CD4-positive, alpha-beta memory T cell (primary cell): ENCODE measurements around the gene CIB4. TPM values are rescaled to one million over a fixed set of nuclear protein-coding genes. Genes with fewer than 3 reads are reported as not detected.
A peak's percentile ranks its signal among the peaks of the same experiment; 100 is the strongest.

Experiments used
- CTCF ChIA-PET: fragments of 350-600 bp; sonication (Branson Sonifier 250); formaldehyde crosslinking; loops from one replicate; lab custom pipeline; 2021; ENCODE audit warnings: inconsistent platforms; ENCODE audit not compliant: partially characterized antibody; lab: Charles Lee
- POLR2A ChIA-PET: fragments of 350-600 bp; sonication (Branson Sonifier 250); formaldehyde crosslinking; loops from one replicate; lab custom pipeline; 2021; ENCODE audit not compliant: partially characterized antibody; lab: Charles Lee
- DNase-seq, 5 donors: peaks; one replicate each; pipeline versions ENCODE4 v3.0.0 to v3.0.0-alpha.2; 2020 to 2022; ENCODE audit warnings: mixed read lengths in 1 of 5
- H3K27ac ChIP-seq: one replicate; pipeline ENCODE4 v1.7.0; 2013; ENCODE audit warnings: low read depth, low read length
- H3K27me3 ChIP-seq: 2 replicates; pipeline ENCODE4 v1.7.0; 2013; ENCODE audit warnings: mild to moderate bottlenecking, low read length, moderate library complexity; ENCODE audit not compliant: insufficient read depth
- H3K36me3 ChIP-seq: 2 replicates; pipeline ENCODE4 v1.7.0; 2013; ENCODE audit warnings: mild to moderate bottlenecking, low read length, moderate library complexity; ENCODE audit not compliant: insufficient read depth
- H3K4me1 ChIP-seq: 2 replicates; pipeline ENCODE4 v1.7.0; 2013; ENCODE audit warnings: mild to moderate bottlenecking, low read length, moderate library complexity; ENCODE audit not compliant: insufficient read depth
- H3K4me3 ChIP-seq, 2 donors: one replicate each; pipeline ENCODE4 v1.7.0; 2013; ENCODE audit warnings: low read length in 2 of 2, mild to moderate bottlenecking in 1 of 2
- H3K9me3 ChIP-seq, 2 donors: one replicate each; pipeline ENCODE4 v1.7.0; 2013; ENCODE audit warnings: low read length in 2 of 2, control low read depth in 1 of 2; ENCODE audit not compliant: control insufficient read depth in 1 of 2
- H3K27ac Mint-ChIP-seq, 7 donors: one replicate each; pipeline ENCODE4 v1.8.0; 2020 to 2021; ENCODE audit warnings: mixed read lengths in 7 of 7, mild to moderate bottlenecking in 6 of 7, inconsistent platforms in 3 of 7, moderate library complexity in 3 of 7
- H3K27me3 Mint-ChIP-seq, 2 donors: one replicate each; pipeline ENCODE4 v1.8.0; 2020 to 2021; ENCODE audit warnings: mixed read lengths in 2 of 2
- H3K36me3 Mint-ChIP-seq, 2 donors: one replicate each; pipeline ENCODE4 v1.8.0; 2020 to 2021; ENCODE audit warnings: mixed read lengths in 2 of 2, inconsistent platforms in 1 of 2, mild to moderate bottlenecking in 1 of 2
- H3K4me1 Mint-ChIP-seq, 4 donors: one replicate each; pipeline ENCODE4 v1.8.0; 2020 to 2021; ENCODE audit warnings: mixed read lengths in 4 of 4, mild to moderate bottlenecking in 1 of 4
- H3K4me3 Mint-ChIP-seq, 8 donors: one replicate each; pipeline ENCODE4 v1.8.0; 2020 to 2021; ENCODE audit warnings: mixed read lengths in 8 of 8, mild to moderate bottlenecking in 7 of 8, moderate library complexity in 6 of 8, inconsistent platforms in 3 of 8
- H3K9me3 Mint-ChIP-seq, 8 donors: one replicate each; pipeline ENCODE4 v1.8.0; 2020 to 2021; ENCODE audit warnings: mixed read lengths in 8 of 8, mild to moderate bottlenecking in 5 of 8, inconsistent platforms in 3 of 8, moderate library complexity in 1 of 8
- intact Hi-C: fragments of 100-400 bp; cut with micrococcal nuclease; formaldehyde crosslinking; loops from one replicate; pipeline ENCODE4 v1.15.1; 2023
- polyA plus RNA-seq, 2 donors: library from polyadenylated mRNA; unstranded; fragments of 300-500 nt; fragmentation: Illumina TruSeq; gene quantifications; one replicate each; pipeline ENCODE4 v1.2.3, GENCODE V29; 2021
- total RNA-seq, 2 experiments: library from RNA; stranded (reverse); gene quantifications; one replicate each; pipeline ENCODE4 v1.2.3, GENCODE V29; 2021

CIB4 gene
- total and polyA plus RNA-seq, 4 experiments from 2014 or later: not detected

DNA sequence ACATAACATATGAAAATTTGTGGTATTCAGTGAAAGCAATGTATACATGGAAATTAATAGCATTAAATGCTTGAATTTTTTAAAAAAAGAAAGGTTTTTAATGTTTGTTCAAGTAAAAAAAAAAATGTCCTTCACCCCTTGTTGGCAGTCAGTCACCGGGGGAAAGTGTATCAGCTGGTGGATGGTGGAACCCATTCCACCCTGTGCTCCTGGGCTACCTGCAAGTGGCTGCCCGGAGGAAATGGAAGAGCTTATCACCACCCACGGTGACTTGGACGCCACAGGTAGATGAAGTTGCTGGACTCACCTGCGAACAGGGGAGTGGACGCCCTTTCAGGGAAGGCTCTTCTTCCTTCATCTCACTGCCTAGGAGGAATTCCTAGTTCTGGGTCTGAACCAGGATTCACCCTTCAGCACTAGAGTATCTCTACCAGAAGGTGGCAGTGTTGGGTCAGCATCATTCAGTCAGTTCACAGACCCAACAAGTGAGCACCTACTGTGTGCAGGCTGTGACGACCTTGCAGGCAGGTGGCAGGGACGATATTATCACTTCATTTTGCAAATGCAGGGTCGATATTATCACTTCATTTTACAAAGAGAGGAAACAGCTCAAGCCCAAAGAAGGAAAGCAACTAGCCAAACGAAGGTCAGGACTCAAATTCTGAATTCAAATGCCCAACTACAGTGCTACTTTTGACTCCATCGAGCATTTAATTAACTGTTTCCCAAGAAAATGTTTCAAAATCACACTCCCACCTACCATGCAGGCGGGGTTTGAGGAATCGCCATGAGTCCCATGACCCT lies 35.8 kb downstream of the CIB4 start:
- peaks cover 12 to 29% of the 10 kb centered on the region in 2 donors for H3K27me3 Mint-ChIP-seq
- ChIA-PET POLR2A (no interaction called here), CTCF (interaction anchor here (1.5 to 4.0 kb wide), 5 partner anchors 8 to 140 kb away, joined by 3 to 43 read pairs (median 7); no protein-coding TSS in a partner anchor)
- H3K4me1 Mint-ChIP-seq: peaks cover 3 to 11% (median 8%) of the 10 kb centered on the region in 4 donors
- Histone ChIP-seq H3K9me3 (no peaks in the 10 kb centered on the region), H3K27me3 (peaks cover 4% of the 10 kb centered on the region), H3K4me3 (no peak overlapping the region), H3K36me3 (no peaks in the 10 kb centered on the region), H3K27ac (no peak overlapping the region), H3K4me1 (peaks cover 5% of the 10 kb centered on the region)
- H3K27ac Mint-ChIP-seq: no peak overlapping the region
- no peak overlapping the region for H3K4me3 Mint-ChIP-seq
- intact Hi-C loops: no loop called here
- H3K9me3 Mint-ChIP-seq: peaks cover 0 to 17% (median 2%) of the 10 kb centered on the region in 8 donors
- peak in 4 of 5 donors; percentile 12 to 21 (median 18) for DNase-seq
- H3K36me3 Mint-ChIP-seq: no peaks in the 10 kb centered on the region

DNA sequence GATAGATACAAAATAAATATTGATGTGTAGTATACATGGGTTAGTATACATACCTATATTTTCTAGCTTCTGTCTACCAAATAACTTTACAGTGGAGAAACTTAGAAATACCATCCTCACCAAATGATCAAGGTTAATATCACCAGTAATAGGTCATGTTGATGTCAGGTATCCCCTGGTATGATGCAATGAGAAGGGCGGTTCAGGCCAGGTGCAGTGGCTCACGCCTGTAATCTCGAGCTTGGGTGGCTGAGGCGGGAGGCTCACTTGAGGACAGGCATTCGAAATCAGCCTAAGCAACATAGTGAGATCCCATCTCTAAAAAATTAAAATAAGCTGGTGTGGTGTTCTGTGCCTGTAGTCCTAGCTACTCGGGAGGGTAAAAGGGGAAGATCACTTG lies 38.6 kb downstream of the CIB4 start:
- no peak overlapping the region for H3K4me3 Mint-ChIP-seq
- peaks cover 0 to 17% (median 2%) of the 10 kb centered on the region in 8 donors for H3K9me3 Mint-ChIP-seq
- H3K36me3 Mint-ChIP-seq: no peaks in the 10 kb centered on the region
- H3K27ac ChIP-seq: no peak overlapping the region
- peaks cover 14 to 31% of the 10 kb centered on the region in 2 donors for H3K27me3 Mint-ChIP-seq
- intact Hi-C loops: no loop called here
- no peaks in the 10 kb centered on the region for H3K9me3 ChIP-seq
- no peaks in the 10 kb centered on the region for H3K4me1 Mint-ChIP-seq
- no peaks in the 10 kb centered on the region for H3K36me3 ChIP-seq
- H3K4me1 ChIP-seq: no peaks in the 10 kb centered on the region
- H3K4me3 ChIP-seq: no peak overlapping the region
- H3K27ac Mint-ChIP-seq: no peak overlapping the region
- peaks cover 4% of the 10 kb centered on the region for H3K27me3 ChIP-seq
- CTCF ChIA-PET: interaction anchor here (1.2 kb wide), 1 partner anchor 24 kb away, joined by 4 read pairs; no protein-coding TSS in a partner anchor
- no peak for DNase-seq
- POLR2A ChIA-PET: no interaction called here

GRCh38 chr2:26599387-26599786 lies 41.8 kb downstream of the CIB4 start:
- POLR2A ChIA-PET: no interaction called here
- intact Hi-C loops: no loop called here
- CTCF ChIA-PET: interaction anchor here (1.1 kb wide), 1 partner anchor 147 kb away, joined by 3 read pairs; no protein-coding TSS in a partner anchor
- H3K4me1 Mint-ChIP-seq: peaks cover 0 to 6% (median 0%) of the 10 kb centered on the region in 4 donors
- no peak for DNase-seq
- no peak overlapping the region for H3K27ac Mint-ChIP-seq
- Histone ChIP-seq H3K27me3 (no peaks in the 10 kb centered on the region), H3K36me3 (no peaks in the 10 kb centered on the region), H3K9me3 (no peaks in the 10 kb centered on the region), H3K27ac (no peak overlapping the region), H3K4me1 (no peaks in the 10 kb centered on the region), H3K4me3 (no peak overlapping the region)
- peaks cover 20 to 47% of the 10 kb centered on the region in 2 donors for H3K27me3 Mint-ChIP-seq
- H3K36me3 Mint-ChIP-seq: no peaks in the 10 kb centered on the region
- no peak overlapping the region for H3K4me3 Mint-ChIP-seq
- H3K9me3 Mint-ChIP-seq: peaks cover 0 to 11% (median 2%) of the 10 kb centered on the region in 8 donors

DNA sequence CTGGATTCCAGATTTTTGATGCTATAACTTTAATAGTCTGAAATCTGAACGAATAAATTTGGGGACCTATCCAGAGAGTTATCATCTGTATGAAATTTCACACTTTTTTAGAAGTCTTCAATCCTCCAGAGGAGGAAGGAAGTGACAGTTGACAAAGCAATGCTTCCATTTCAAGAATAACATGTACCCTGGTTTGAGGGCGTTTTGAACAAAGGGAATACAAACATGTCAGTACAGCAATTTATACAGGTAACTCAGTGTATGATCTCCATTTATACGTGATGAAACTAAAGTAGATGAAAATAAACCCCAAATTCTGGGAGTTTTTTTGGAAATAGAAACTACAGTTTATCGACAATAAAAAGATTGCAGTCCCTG lies 42.2 kb downstream of the CIB4 start:
- Mint-ChIP-seq H3K9me3 (peaks cover 0 to 7% (median under 1%) of the 10 kb centered on the region in 8 donors), H3K4me3 (no peak overlapping the region), H3K27me3 (peaks cover 23 to 47% of the 10 kb centered on the region in 2 donors), H3K27ac (no peak overlapping the region), H3K4me1 (peaks cover 0 to 6% (median 0%) of the 10 kb centered on the region in 4 donors), H3K36me3 (no peaks in the 10 kb centered on the region)
- no peak for DNase-seq
- Histone ChIP-seq H3K9me3 (no peaks in the 10 kb centered on the region), H3K27ac (no peak overlapping the region), H3K4me1 (no peaks in the 10 kb centered on the region), H3K36me3 (no peaks in the 10 kb centered on the region), H3K4me3 (no peak overlapping the region), H3K27me3 (no peaks in the 10 kb centered on the region)
- ChIA-PET CTCF (interaction anchor here (1.0 to 1.1 kb wide), 2 partner anchors 21 to 147 kb away, joined by 3 to 5 read pairs; no protein-coding TSS in a partner anchor), POLR2A (no interaction called here)
- intact Hi-C loops: no loop called here

DNA sequence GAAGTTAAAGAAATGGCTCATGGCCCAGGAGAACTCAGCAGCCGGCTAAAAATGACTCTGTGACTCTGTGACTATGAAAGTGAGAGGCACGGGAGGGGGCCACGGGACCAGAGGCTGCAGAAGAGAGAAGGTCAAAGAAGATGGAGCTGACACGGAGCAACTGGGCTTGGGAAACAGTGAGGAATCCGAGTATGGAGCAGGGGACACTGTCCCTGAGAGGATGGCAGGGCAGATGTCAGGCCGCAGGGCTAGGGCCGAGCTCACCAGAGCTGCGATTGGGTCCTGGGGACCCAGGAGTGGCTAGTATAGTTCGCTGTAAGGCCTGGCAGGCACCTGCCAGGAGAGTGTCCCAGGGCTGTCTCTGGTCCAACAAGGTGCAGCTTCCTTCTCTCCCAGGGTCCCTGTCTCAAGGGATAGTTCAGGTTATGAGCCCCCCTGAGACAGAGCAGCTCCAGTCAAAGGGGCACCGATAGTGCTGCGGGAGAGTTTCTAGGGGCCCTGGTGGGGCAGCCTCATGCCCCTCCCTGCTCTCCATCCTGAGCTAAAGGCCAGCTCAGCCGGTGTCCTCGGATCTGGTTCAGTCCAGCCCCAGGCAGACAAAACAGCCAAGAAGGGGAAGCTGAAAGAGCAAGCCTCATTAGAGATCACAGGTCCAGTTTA lies 42.7 kb downstream of the CIB4 start:
- Mint-ChIP-seq H3K9me3 (peaks cover 0 to 5% (median 0%) of the 10 kb centered on the region in 8 donors), H3K27ac (no peak overlapping the region), H3K4me3 (no peak overlapping the region), H3K27me3 (peaks cover 24 to 51% of the 10 kb centered on the region in 2 donors), H3K4me1 (peaks cover 0 to 6% (median 0%) of the 10 kb centered on the region in 4 donors), H3K36me3 (no peaks in the 10 kb centered on the region)
- H3K27me3 ChIP-seq: no peaks in the 10 kb centered on the region
- no peak for DNase-seq
- H3K4me1 ChIP-seq: no peaks in the 10 kb centered on the region
- H3K4me3 ChIP-seq: no peak overlapping the region
- no peaks in the 10 kb centered on the region for H3K36me3 ChIP-seq
- no peak overlapping the region for H3K27ac ChIP-seq
- no peaks in the 10 kb centered on the region for H3K9me3 ChIP-seq
- intact Hi-C loops: no loop called here
- ChIA-PET CTCF (interaction anchor here (1.0 to 1.1 kb wide), 2 partner anchors 20 to 148 kb away, joined by 3 to 5 read pairs; no protein-coding TSS in a partner anchor), POLR2A (no interaction called here)

DNA sequence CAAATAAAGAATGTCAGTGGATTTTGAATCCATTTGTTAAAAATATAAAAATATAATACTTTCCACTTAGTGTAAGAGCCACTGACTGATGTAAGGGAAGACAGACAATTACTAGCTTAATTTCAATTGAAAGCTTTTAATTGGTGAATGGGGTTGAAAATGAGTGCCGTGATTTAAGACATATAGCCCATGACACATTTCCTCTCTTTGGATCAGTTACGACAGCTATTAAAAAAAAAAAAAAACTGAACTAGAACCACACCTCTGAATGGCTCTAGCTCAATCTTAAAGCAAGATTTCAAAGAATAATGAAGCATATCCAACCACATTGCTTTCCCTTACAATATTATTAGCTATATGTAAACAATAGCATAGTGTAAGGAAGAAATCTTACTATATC lies 44.0 kb downstream of the CIB4 start:
- Mint-ChIP-seq H3K4me1 (peaks cover 0 to 6% (median 0%) of the 10 kb centered on the region in 4 donors), H3K27ac (no peak overlapping the region), H3K27me3 (peaks cover 26 to 51% of the 10 kb centered on the region in 2 donors), H3K9me3 (peaks cover 0 to 4% (median 0%) of the 10 kb centered on the region in 8 donors), H3K4me3 (no peak overlapping the region), H3K36me3 (no peaks in the 10 kb centered on the region)
- DNase-seq: no peak
- POLR2A ChIA-PET: no interaction called here
- CTCF ChIA-PET: interaction anchor here (1.3 to 2.6 kb wide), 4 partner anchors 8 to 94 kb away, joined by 4 to 12 read pairs (median 6); no protein-coding TSS in a partner anchor
- intact Hi-C loops: no loop called here
- Histone ChIP-seq H3K4me1 (no peaks in the 10 kb centered on the region), H3K36me3 (no peaks in the 10 kb centered on the region), H3K4me3 (no peak overlapping the region), H3K27ac (no peak overlapping the region), H3K27me3 (no peaks in the 10 kb centered on the region), H3K9me3 (no peaks in the 10 kb centered on the region)

- H3K36me3 ChIP-seq: no peaks in the 10 kb centered on the region
- H3K4me3 ChIP-seq: no peak overlapping the region
- Mint-ChIP-seq H3K9me3 (peaks cover 0 to 5% (median 0%) of the 10 kb centered on the region in 8 donors), H3K27me3 (peaks cover 29 to 42% of the 10 kb centered on the region in 2 donors), H3K4me1 (peaks cover 0 to 6% (median 0%) of the 10 kb centered on the region in 4 donors), H3K36me3 (no peaks in the 10 kb centered on the region), H3K27ac (no peak overlapping the region), H3K4me3 (no peak overlapping the region)
- H3K27ac ChIP-seq: no peak overlapping the region
- no peak for DNase-seq
- POLR2A ChIA-PET: no interaction called here
- H3K9me3 ChIP-seq: no peaks in the 10 kb centered on the region
- CTCF ChIA-PET: interaction anchor here (2.6 kb wide), 1 partner anchor 17 kb away, joined by 12 read pairs; no protein-coding TSS in a partner anchor
- intact Hi-C loops: no loop called here
- peaks cover 4% of the 10 kb centered on the region for H3K27me3 ChIP-seq
- no peaks in the 10 kb centered on the region for H3K4me1 ChIP-seq
These were observed 46.0 kb downstream of the CIB4 start for GRCh38 chr2:26595146-26595545.
